Caco-2 (cell line): Measurements from ENCODE around the gene TLE1. TPM values are rescaled to one million over a fixed set of nuclear protein-coding genes. Genes with fewer than 3 reads are reported as not detected.

Source experiments
- BruUV-seq: library from RNA; stranded (reverse); fragments of 400-500 nt; replicated peaks from 2 replicates; lab custom pipeline; 2021; lab: Mats Ljungman, UMichigan
- CTCF ChIA-PET: fragments of 300-600 bp; sonication (Branson Sonifier 250); formaldehyde crosslinking; loops from one replicate; lab custom pipeline; 2022; ENCODE audit warnings: antibody characterized with exemption; lab: Charles Lee
- POLR2A ChIA-PET: fragments of 300-600 bp; sonication (Branson Sonifier 250); formaldehyde crosslinking; loops from one replicate; lab custom pipeline; 2022; ENCODE audit warnings: antibody characterized with exemption; lab: Charles Lee
- DNase-seq, 2 experiments: peaks; one replicate each; pipeline versions ENCODE4 v3.0.0 to v3.0.0-alpha.2; 2020 to 2022
- H3K27me3 ChIP-seq: replicated peaks from 2 replicates; pipeline ENCODE4 v1.6.0; 2011; ENCODE audit warnings: low read length; ENCODE audit not compliant: control insufficient read depth, insufficient read depth
- H3K36me3 ChIP-seq: 2 replicates; pipeline ENCODE4 v1.5.1; 2011; ENCODE audit warnings: low read length; ENCODE audit not compliant: control insufficient read depth, insufficient read depth
- H3K4me1 ChIP-seq: fragments of 250-450 bp; sonication (Bioruptor Pico); 2 replicates; pipeline ENCODE4 v1.5.1; 2020; ENCODE audit warnings: mild to moderate bottlenecking
- H3K4me3 ChIP-seq: 2 replicates; pipeline ENCODE4 v1.5.1; 2011; ENCODE audit warnings: low read depth, mild to moderate bottlenecking, control low read depth, low read length
- H3K9me3 ChIP-seq: fragments of 250-450 bp; sonication (Bioruptor Pico); 2 replicates; pipeline ENCODE4 v1.5.1; 2020; ENCODE audit warnings: mild to moderate bottlenecking, moderate library complexity
- H3K27ac Mint-ChIP-seq: one replicate; pipeline ENCODE4 v1.8.0; 2022; ENCODE audit warnings: mixed read lengths; ENCODE audit not compliant: unreplicated experiment
- H3K27me3 Mint-ChIP-seq: one replicate; pipeline ENCODE4 v1.8.0; 2022; ENCODE audit warnings: mixed read lengths; ENCODE audit not compliant: insufficient read depth, unreplicated experiment
- H3K36me3 Mint-ChIP-seq: one replicate; pipeline ENCODE4 v1.8.0; 2022; ENCODE audit warnings: mild to moderate bottlenecking, mixed read lengths; ENCODE audit not compliant: insufficient read depth, unreplicated experiment
- H3K4me1 Mint-ChIP-seq: one replicate; pipeline ENCODE4 v1.8.0; 2022; ENCODE audit warnings: low read depth, mixed read lengths; ENCODE audit not compliant: unreplicated experiment
- H3K4me3 Mint-ChIP-seq: one replicate; pipeline ENCODE4 v1.8.0; 2022; ENCODE audit warnings: mild to moderate bottlenecking, moderate library complexity, mixed read lengths; ENCODE audit not compliant: unreplicated experiment
- H3K9me3 Mint-ChIP-seq: one replicate; pipeline ENCODE4 v1.8.0; 2022; ENCODE audit warnings: mixed read lengths; ENCODE audit not compliant: unreplicated experiment
- intact Hi-C: fragments of 100-400 bp; cut with micrococcal nuclease; formaldehyde crosslinking; loops from one replicate; pipeline ENCODE4 v1.10.0; 2022; ENCODE audit not compliant: unreplicated experiment
- total RNA-seq: library from RNA; stranded (reverse); gene quantifications from 2 replicates; pipeline ENCODE4 v1.2.3, GENCODE V29; 2022
- TF ChIP-seq, protein P1 (sequence below), 2 experiments: fragments of 200-600 bp in 1 of 2; IDR thresholded peaks; 1 replicate in 1 of 2; 2 replicates in 1 of 2; pipeline versions ENCODE4 v1.5.1 to v1.8.0; 2011 to 2022; ENCODE audit warnings: antibody characterized with exemption in 1 of 2, control low read depth in 1 of 2, inconsistent platforms in 1 of 2, low read depth in 1 of 2, low read length in 1 of 2, mild to moderate bottlenecking in 1 of 2, moderate library complexity in 1 of 2; ENCODE audit not compliant: insufficient read depth in 1 of 2, severe bottlenecking in 1 of 2, unreplicated experiment in 1 of 2

Gene TLE1
- total RNA-seq, 1 experiment from 2014 or later = 18.3 TPM

DNA sequence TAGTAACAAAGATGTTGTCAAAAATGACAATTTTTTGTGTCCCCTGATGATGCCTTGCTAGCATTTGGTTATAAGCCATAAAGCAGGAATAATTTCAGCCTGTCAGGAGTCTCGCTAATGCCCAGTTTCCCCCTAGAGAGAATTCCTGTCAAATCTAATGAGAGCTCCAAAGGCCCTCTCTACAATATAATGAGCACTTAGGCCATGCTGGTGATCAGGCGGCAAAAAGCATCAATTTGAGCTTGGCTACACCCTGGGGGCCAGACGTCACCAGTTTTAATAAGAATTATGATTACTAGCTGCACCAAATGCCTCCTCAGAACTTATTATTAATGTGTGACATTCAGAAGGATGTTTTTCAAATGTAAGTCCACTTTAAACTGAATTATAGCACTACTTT, 6.1 kb downstream of the TLE1 start:
- intact Hi-C loops = loop anchor here (10.0 kb wide), 1 partner anchor 922 kb away; no protein-coding TSS in a partner anchor
- Mint-ChIP-seq H3K4me1 (peaks cover 7% of the 10 kb centered on the region), H3K36me3 (peaks cover 34% of the 10 kb centered on the region), H3K27me3 (no peaks in the 10 kb centered on the region), H3K4me3 (no peak overlapping the region), H3K27ac (no peak overlapping the region), H3K9me3 (no peaks in the 10 kb centered on the region)
- H3K27me3 ChIP-seq = no peaks in the 10 kb centered on the region
- ChIA-PET CTCF (no interaction called here), POLR2A (no interaction called here)
- no TSS peak for BruUV-seq
- no peak for DNase-seq
- H3K36me3 ChIP-seq = no peaks in the 10 kb centered on the region; the same call in 1 of the 2 replicates
- H3K4me1 ChIP-seq = peaks cover 22% of the 10 kb centered on the region
- no peak overlapping the region for H3K4me3 ChIP-seq
- no peaks in the 10 kb centered on the region for H3K9me3 ChIP-seq
- TF ChIP-seq, protein P1, sequence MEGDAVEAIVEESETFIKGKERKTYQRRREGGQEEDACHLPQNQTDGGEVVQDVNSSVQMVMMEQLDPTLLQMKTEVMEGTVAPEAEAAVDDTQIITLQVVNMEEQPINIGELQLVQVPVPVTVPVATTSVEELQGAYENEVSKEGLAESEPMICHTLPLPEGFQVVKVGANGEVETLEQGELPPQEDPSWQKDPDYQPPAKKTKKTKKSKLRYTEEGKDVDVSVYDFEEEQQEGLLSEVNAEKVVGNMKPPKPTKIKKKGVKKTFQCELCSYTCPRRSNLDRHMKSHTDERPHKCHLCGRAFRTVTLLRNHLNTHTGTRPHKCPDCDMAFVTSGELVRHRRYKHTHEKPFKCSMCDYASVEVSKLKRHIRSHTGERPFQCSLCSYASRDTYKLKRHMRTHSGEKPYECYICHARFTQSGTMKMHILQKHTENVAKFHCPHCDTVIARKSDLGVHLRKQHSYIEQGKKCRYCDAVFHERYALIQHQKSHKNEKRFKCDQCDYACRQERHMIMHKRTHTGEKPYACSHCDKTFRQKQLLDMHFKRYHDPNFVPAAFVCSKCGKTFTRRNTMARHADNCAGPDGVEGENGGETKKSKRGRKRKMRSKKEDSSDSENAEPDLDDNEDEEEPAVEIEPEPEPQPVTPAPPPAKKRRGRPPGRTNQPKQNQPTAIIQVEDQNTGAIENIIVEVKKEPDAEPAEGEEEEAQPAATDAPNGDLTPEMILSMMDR (IDR thresholded peaks at IDR 0.05; ENCODE audit: insufficient read depth in 1 of 2, low read depth in 1 of 2, low read length in 1 of 2, severe bottlenecking in 1 of 2, unreplicated experiment in 1 of 2) = no peak

DNA sequence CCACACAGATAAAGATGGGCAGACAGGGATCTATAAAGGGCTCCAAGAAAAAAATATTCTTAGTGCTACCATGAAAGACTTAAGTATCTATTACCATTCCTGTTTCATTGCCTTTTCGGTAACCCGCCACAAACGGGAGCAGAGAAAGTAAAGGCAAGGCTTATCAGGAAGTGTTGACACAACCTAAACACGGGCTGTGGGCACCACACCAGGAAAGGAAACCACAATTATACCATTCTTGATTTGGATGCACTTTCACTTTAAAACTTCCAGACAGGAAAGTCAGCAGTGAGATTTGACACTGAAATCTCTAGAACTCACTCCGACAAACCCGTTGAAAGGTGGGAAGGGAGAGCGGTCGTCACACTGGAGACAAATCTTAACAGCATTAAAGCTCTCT, 6.5 kb downstream of the TLE1 start:
- Histone ChIP-seq H3K9me3 (no peaks in the 10 kb centered on the region), H3K27me3 (no peaks in the 10 kb centered on the region), H3K4me1 (peaks cover 22% of the 10 kb centered on the region), H3K36me3 (no peaks in the 10 kb centered on the region; the same call in 1 of the 2 replicates), H3K4me3 (no peak overlapping the region)
- no peaks in the 10 kb centered on the region for H3K9me3 Mint-ChIP-seq
- H3K4me3 Mint-ChIP-seq = no peak overlapping the region
- intact Hi-C loops = loop anchor here (10.0 kb wide), 1 partner anchor 922 kb away; no protein-coding TSS in a partner anchor
- BruUV-seq = no TSS peak
- no peak for DNase-seq
- TF ChIP-seq, protein P1 (IDR thresholded peaks at IDR 0.05; ENCODE audit: insufficient read depth in 1 of 2, low read depth in 1 of 2, low read length in 1 of 2, severe bottlenecking in 1 of 2, unreplicated experiment in 1 of 2) = no peak
- no peak overlapping the region for H3K27ac Mint-ChIP-seq
- peaks cover 7% of the 10 kb centered on the region for H3K4me1 Mint-ChIP-seq
- CTCF ChIA-PET = no interaction called here
- peaks cover 34% of the 10 kb centered on the region for H3K36me3 Mint-ChIP-seq
- POLR2A ChIA-PET = no interaction called here
- no peaks in the 10 kb centered on the region for H3K27me3 Mint-ChIP-seq

- H3K27ac Mint-ChIP-seq = no peak overlapping the region
- peaks cover 32% of the 10 kb centered on the region for H3K36me3 Mint-ChIP-seq
- intact Hi-C loops = loop anchor here (10.0 kb wide), 1 partner anchor 923 kb away; no protein-coding TSS in a partner anchor
Observed at GRCh38 chr9:81682177-81682576, 7.2 kb downstream of the TLE1 start.

More at GRCh38 chr9:81682177-81682576, 7.2 kb downstream of the TLE1 start:
- H3K4me3 ChIP-seq = no peak overlapping the region
- BruUV-seq = no TSS peak
- no peaks in the 10 kb centered on the region for H3K27me3 ChIP-seq
- H3K9me3 ChIP-seq = no peaks in the 10 kb centered on the region
- CTCF ChIA-PET = no interaction called here
- peaks cover 22% of the 10 kb centered on the region for H3K4me1 ChIP-seq
- H3K36me3 ChIP-seq = no peaks in the 10 kb centered on the region; the same call in 1 of the 2 replicates
- TF ChIP-seq, protein P1 (IDR thresholded peaks at IDR 0.05; ENCODE audit: insufficient read depth in 1 of 2, low read depth in 1 of 2, low read length in 1 of 2, severe bottlenecking in 1 of 2, unreplicated experiment in 1 of 2) = no peak
- DNase-seq = no peak
- H3K4me1 Mint-ChIP-seq = peaks cover 7% of the 10 kb centered on the region
- H3K4me3 Mint-ChIP-seq = no peak overlapping the region
- POLR2A ChIA-PET = no interaction called here
- no peaks in the 10 kb centered on the region for H3K27me3 Mint-ChIP-seq
- no peaks in the 10 kb centered on the region for H3K9me3 Mint-ChIP-seq
